GM18502 (cell line): ENCODE measurements around the gene PREX1.

Source experiments
- ATAC-seq: cut with Tn5 transposase; IDR thresholded peaks from one replicate; pipeline ENCODE4 v1.9.1; 2021; ENCODE audit warnings: mild to moderate bottlenecking; ENCODE audit not compliant: unreplicated experiment, poor library complexity

Gene PREX1

GRCh38 chr20:48709058-48709691, 118.6 kb downstream of the PREX1 start:
- no peak for ATAC-seq

DNA sequence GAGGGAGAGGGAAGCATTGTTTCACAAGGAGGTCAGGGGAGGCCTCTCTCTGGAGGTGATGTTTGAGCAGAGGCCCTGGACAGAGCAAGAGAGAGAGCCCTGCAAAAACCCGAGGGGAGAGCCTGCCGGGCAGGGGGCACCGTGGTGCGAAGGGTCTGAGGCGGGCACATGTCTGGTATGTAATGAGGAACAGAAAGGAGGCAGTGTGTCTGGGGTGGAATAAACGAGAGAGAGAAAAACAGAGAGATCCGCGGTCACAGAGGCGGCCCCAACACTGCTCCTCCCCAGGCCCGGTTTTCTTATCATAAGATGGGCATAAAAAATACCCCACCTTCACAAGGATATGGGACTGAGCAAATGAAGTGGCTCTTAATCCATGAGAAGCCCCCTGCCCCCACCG, 119.2 kb downstream of the PREX1 start:
- ATAC-seq = no peak

DNA sequence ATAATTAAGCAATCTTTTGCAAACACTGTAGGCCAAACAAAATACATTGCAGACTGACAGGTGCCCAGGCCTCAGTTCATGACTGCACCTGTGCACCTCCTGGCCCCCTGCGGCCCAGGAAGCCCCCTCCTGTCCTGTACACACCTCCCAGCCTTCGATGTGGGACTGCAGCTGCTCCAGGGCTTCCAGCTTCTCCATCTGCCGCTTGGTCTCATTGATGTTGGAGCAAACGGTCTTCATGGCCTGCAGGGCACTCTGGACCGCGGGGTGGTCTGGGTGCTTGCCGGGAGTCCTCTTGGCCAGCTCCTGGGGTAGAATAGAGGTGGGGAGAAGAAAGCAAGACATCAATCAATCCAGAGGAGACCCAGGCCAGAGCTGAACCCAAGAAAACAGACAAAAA, 119.7 kb downstream of the PREX1 start:
- no peak for ATAC-seq

- ATAC-seq = no peak
These were observed 121.0 kb downstream of the PREX1 start for GRCh38 chr20:48706710-48707365.

GRCh38 chr20:48706116-48706656, 121.6 kb downstream of the PREX1 start:
- ATAC-seq = no peak

- no peak for ATAC-seq
These were observed 122.3 kb downstream of the PREX1 start for GRCh38 chr20:48705240-48706115.

DNA sequence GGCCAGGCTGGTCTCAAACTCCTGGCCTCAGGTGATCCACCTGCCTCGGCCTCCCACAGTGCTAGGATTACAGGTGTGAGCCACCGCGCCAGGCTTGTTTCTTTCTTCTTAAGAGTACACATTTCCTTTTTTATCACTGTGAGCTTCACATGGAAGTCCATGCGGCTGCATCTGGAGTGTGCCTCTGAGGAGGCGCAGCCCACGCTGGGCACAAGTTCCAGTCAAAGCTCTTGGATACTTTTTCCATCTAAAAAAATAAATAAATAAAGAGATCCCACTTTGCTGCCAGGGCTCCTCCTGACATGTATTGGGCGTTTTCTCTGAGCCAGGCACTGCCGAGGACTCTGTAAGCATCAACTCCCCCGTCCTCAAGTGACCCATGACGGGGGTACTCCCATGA, 123.0 kb downstream of the PREX1 start:
- no peak for ATAC-seq

GRCh38 chr20:48703511-48704219, 124.1 kb downstream of the PREX1 start:
- no peak for ATAC-seq

- ATAC-seq = no peak
These were observed 124.7 kb downstream of the PREX1 start for GRCh38 chr20:48703107-48703506.

GRCh38 chr20:48702455-48702913, 125.3 kb downstream of the PREX1 start:
- ATAC-seq = no peak

DNA sequence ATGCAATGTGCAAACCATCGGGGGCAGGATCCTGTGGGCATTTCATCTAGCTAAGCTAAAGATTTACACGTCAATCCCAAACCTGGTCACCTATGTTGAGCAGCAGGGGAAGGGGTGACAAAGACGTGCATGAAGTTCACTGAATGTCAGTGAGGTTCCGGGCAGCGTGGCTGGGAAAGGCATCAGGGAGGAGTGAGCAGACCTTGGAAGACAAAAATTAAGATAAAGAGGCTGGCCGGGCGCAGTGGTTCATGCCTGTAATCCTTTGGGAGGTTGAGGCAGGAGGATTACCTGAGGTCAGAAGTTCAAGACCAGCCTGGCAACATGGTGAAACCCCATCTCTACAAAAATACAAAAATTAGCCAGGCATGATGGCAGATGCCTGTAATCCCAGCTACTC, 126.1 kb downstream of the PREX1 start:
- ATAC-seq = no peak

- ATAC-seq = no peak
These were observed 129.1 kb downstream of the PREX1 start for GRCh38 chr20:48698507-48699267.

- no peak for ATAC-seq
These were observed 129.8 kb downstream of the PREX1 start for GRCh38 chr20:48697845-48698491.

- ATAC-seq = no peak
These were observed 131.1 kb downstream of the PREX1 start for GRCh38 chr20:48696671-48697070.

DNA sequence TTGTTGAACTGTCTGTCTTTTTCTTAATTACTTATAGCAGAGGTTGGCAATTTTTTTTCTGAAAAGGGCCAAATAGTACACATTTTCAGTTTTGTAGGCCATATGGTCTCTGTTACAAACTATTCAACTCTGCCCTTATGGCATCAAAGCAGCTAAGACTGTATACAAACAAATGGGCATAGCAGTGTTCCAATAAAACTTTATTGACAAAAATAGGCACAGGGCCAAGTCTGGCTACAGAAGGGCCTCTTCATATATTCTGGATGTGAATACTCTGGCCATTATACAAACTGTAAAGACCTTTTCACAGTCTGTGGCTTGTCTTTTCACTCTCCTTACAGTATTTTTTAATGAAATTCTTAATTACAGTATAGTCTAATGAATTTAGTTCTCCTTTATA, 132.1 kb downstream of the PREX1 start:
- ATAC-seq = no peak

DNA sequence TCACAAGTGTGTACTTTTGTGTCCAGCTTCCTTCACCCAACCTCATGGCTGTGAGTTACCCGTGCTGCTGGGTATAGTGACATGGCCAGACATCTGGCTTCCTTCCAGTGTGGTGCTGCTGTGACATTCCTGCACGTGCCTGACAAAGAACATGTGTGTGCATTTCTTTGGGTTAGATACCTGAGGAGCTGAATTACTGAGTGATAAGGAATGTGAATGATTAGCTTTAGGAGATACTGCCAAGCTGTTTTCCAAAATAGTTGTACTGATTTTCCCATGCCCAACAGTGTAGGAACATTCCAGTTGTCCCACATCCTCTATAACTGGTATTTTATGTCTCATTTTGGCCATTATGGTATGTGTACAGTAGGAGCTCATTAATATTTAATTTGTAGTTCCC, 132.5 kb downstream of the PREX1 start:
- no peak for ATAC-seq

GRCh38 chr20:48694381-48694865, 133.4 kb downstream of the PREX1 start:
- ATAC-seq = no peak

DNA sequence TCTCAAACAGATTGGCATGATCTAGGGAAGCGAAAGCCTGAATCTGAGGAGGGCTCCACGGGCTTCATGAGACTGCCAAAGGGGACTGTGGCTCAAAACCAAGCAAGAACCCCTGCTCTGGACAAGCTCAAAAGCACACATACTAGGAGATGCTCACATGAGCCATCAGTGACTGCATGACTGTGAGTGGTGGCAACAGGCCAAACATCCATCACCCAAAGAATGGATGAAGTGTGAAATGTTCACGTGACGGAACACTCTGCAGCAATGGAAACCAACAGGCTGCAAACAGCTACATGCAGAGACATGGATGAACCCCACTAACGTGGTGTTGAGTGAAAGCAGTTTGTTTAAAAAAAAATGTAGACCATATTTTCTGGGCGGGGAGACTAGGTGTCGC, 136.3 kb downstream of the PREX1 start:
- ATAC-seq = no peak

DNA sequence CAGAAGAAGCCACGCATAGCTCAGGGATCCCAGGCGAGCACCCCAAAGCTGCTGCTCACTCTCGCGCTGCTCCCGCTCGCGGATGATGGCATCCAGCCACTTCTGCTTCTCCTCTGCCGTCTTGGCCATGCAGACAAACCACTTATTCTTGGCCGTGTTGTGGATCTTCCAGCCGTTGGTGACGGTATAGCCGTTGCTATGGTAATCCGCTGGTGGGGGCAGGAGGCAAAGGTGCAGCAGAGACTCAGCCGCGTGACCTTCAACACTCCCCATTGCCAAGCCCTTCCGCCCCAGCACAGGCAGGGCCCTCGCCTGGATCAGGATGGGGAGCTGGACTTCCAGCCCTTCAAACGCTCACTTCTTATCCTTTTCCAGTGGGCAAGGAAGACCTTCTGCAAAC, 136.9 kb downstream of the PREX1 start:
- ATAC-seq = no peak
